ENCODE data around the gene UBL4B.
A peak's percentile ranks its signal among the peaks of the same experiment; 100 is the strongest.

The UBL4B gene

DNA sequence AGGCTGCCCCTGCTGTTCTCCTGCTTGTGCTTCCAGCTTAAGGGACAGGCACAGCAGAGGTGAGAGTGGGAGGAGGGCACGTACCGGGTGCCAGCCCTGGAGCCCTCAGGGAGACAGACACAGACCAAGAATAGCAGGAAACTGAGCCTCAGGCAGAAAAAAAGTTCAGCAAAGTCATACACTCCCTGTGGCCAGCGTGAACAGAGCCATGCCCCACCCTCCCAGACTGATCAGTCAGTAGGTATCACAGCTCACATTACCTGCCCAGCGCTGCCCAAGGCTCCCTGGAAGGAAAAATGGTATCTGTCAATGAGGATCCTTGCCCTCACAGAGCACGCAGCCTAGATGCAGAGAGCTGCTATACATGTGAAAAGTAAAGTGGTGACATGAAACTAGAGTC lies 1.3 kb downstream of the UBL4B start:
- no peak for DNase-seq (ENCODE audit: low read depth in 3 of 3)

GRCh38 chr1:110114173-110114572 lies 1.9 kb downstream of the UBL4B start:
- no peak for DNase-seq (ENCODE audit: low read depth in 3 of 3)

DNA sequence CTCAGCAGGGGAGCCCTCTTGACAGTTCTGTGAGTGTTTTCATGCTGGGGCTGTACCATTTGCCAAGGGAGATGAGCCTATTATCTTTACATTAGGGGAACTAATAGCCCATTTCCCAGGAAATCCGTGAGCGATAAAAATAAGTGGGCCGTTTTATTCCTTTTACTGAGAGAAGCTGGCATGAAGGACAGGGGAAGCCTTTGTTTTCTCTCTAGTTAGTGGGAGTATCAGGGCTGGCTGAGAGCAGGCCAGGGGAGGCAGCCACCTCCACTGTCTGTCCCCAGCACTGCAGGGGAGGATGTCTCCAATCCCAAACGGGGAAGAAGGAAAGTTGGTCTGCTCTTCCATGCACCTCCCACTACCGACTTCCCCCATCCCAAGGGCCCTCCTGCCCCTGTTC lies 2.5 kb downstream of the UBL4B start:
- DNase-seq (ENCODE audit: low read depth in 3 of 3) = no peak

GRCh38 chr1:110118636-110119396 lies 6.6 kb downstream of the UBL4B start:
- peak in 1 of 3 experiments; percentile 26 for DNase-seq (ENCODE audit: low read depth in 3 of 3)

DNA sequence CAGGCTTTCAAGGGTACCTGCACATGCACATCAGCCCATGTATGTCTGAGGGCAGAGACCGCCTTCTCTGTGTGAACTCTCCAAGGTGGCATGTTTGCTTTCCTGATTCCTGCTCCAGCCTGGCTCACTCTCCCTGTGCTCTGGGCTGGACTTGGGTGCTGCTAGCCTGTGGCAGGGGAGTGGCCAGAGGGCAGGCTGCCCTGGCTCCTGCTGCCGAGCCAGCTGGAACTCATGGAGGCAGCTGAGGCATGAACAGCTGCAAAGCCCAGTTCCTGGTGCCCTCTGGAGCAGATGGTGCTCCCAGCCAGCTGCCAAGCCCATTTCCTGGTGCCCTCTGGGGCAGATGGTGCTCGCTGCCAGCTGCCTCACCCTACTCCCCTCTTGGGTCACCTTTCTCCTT lies 7.6 kb downstream of the UBL4B start:
- DNase-seq (ENCODE audit: low read depth in 3 of 3) = no peak

- no peak for DNase-seq (ENCODE audit: low read depth in 3 of 3)
These were observed 8.8 kb downstream of the UBL4B start for GRCh38 chr1:110120960-110121561.

- DNase-seq (ENCODE audit: low read depth in 3 of 3) = no peak
These were observed 11.0 kb downstream of the UBL4B start for GRCh38 chr1:110123224-110123623.

- DNase-seq (ENCODE audit: low read depth in 3 of 3) = no peak
These were observed 13.6 kb downstream of the UBL4B start for GRCh38 chr1:110125810-110126209.

DNA sequence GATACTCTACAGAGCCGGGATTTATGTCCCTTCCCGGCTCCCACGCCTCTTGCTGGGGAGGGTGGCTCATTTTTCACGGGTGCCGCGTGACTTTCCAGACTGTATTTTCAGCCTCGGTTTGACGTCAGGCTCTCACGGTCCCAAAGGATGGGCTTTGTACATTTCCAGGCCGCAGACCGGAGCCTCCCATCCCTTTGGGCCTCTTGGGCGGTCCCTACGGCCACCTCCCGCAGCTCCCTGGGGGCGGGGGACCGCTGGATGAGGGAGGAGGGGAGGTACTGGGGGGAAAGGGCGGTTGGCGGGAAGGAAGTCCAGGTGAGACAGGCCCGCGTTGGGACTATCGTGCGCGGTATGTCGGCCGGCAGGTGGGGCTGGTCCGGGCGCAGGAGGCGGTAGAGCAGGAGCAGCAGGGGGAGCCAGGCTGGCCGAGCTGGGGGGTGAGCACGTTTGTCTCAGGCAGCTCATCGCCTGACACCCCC lies 17.9 kb downstream of the UBL4B start:
- DNase-seq (ENCODE audit: low read depth in 3 of 3) = peak in 1 of 3 experiments; percentile 7

GRCh38 chr1:110130989-110131388 lies 18.7 kb downstream of the UBL4B start:
- DNase-seq (ENCODE audit: low read depth in 3 of 3) = no peak

DNA sequence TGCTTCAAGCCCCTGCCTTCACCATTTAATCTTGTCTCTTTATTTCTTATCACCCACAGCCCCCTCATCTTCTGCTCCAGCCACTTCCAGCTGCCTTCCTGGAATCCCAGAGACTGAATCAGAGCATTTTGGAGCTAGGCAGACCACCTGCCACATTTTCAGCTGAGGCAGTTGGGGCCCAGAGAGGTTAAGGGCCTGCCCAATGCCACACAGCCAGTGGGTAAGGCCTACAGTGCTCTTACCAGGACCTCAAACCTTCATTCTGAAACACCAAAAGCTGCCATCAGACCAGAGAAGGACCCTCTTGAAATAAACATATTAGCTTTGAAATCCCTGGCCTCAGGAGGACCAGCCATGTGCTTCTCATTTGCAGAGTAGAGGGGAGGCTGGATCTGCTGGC lies 20.4 kb downstream of the UBL4B start:
- no peak for DNase-seq (ENCODE audit: low read depth in 3 of 3)

GRCh38 chr1:110133436-110133835 lies 21.2 kb downstream of the UBL4B start:
- no peak for DNase-seq (ENCODE audit: low read depth in 3 of 3)

- no peak for DNase-seq (ENCODE audit: low read depth in 3 of 3)
These were observed 21.9 kb downstream of the UBL4B start for GRCh38 chr1:110134050-110134595.

DNA sequence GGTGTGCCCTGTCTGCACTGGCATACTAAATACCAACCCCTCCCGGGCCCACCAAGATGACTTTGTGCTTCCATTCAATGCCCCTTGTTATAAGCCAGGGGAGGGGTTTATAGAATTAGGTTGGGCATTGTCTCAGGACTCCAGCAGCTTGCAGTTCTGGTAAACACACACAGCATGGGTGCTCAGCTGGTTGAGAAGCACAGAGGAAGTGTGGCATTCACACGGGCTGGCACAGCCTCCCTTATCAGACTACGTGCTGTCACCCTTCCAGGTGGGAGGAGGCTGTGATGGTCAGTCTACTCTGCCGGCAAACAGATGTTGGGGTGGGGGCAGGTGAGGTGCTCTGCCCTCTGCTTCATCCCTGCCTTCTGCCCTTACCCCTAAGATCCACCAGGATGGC lies 23.0 kb downstream of the UBL4B start:
- no peak for DNase-seq (ENCODE audit: low read depth in 3 of 3)

- DNase-seq (ENCODE audit: low read depth in 3 of 3) = no peak
These were observed 23.4 kb downstream of the UBL4B start for GRCh38 chr1:110135666-110136065.

GRCh38 chr1:110136911-110137310 lies 24.7 kb downstream of the UBL4B start:
- peak in 1 of 3 experiments; percentile 21 for DNase-seq (ENCODE audit: low read depth in 3 of 3)

DNA sequence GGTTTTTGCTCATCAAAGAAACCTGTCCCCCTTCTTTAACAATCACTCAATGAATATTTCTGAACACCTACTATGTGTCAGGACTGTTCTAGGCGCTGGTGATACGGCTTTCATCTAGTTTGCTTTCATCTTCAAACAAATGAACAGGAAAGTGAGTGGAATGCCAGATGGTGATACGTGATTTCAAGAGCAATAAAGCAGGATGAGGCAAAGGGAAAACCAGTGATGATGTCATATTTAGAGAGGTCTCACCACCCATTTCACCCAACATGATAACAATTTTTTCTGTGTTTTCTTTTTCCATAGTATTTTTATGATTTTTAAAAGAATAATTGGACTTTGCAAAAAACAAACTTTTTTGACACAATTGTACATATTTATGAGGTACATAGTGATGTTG lies 26.7 kb downstream of the UBL4B start:
- DNase-seq (ENCODE audit: low read depth in 3 of 3) = no peak

DNA sequence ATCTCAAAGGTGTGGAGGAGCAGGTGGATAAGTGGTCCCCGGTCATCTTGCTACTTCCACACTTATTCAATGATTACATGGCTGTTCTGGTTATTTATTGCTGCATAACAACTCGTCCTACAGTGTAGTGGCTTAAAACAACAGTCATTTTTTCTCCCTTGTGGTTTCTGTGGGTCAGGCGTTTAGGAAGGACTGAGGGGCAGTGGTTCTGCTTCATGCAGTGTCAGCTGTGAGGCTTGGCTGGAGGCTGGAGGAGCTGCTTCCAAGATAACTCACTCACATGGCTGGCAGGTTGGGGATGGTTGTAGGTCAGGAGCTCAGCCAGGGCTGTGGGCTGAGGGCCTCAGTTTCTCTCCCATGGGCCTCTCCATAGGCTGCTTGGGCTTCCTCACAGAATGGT lies 32.1 kb downstream of the UBL4B start:
- no peak for DNase-seq (ENCODE audit: low read depth in 3 of 3)

DNA sequence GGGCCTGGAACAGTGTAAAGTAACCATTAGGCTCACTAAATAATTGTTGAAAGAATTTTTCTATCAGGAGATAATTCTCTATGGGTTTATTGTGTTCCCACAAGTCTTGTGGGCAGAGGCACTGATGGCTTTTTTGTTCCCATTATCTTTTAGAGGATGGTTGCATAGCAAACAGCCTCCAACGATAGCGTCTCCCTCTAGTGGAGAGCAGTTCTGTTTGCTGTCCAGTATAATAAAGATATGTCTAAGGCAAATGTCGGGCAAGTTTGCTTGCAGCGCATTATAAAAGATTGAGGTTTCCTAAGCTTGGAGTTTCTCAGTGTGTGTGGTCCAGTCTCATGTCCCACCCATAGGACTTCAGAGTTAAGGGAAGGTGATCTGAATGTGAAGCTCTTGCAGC lies 36.7 kb downstream of the UBL4B start:
- DNase-seq (ENCODE audit: low read depth in 3 of 3) = no peak

GRCh38 chr1:110150330-110151174 lies 38.3 kb downstream of the UBL4B start, which contains the start of gene SLC6A17:
TSS of gene SLC6A17 (plus strand) at chr1:110150494. CDS start at chr1:110166930, 16,436 bp downstream.
- DNase-seq (ENCODE audit: low read depth in 3 of 3) = peak in 2 of 3 experiments; percentile 9 to 67

GRCh38 chr1:110151175-110151669 lies 39.0 kb downstream of the UBL4B start:
- DNase-seq (ENCODE audit: low read depth in 3 of 3) = no peak
